ENCODE results near the gene HSD17B12.

HSD17B12 gene

GRCh38 chr11:43872995-43873394 lies 192.5 kb downstream of the HSD17B12 start:
- Histone ChIP-seq H3K4me1 (ENCODE audit: control insufficient read depth, insufficient read depth, low read length) (peaks cover 9% of the 10 kb centered on the region), H3K27me3 (ENCODE audit: control insufficient read depth, insufficient read depth, low read length) (peaks cover 39% of the 10 kb centered on the region)

GRCh38 chr11:43874078-43874477 lies 193.5 kb downstream of the HSD17B12 start:
- Histone ChIP-seq H3K4me1 (ENCODE audit: control insufficient read depth, insufficient read depth, low read length) (peaks cover 4% of the 10 kb centered on the region), H3K9ac (ENCODE audit: low read depth, low read length) (no peak overlapping the region), H3K27me3 (ENCODE audit: control insufficient read depth, insufficient read depth, low read length) (peaks cover 39% of the 10 kb centered on the region), H3K36me3 (ENCODE audit: insufficient read depth, low read length) (no peaks in the 10 kb centered on the region), H3K9me3 (replicated peaks; ENCODE audit: low read length) (no peaks in the 10 kb centered on the region), H3K4me2 (ENCODE audit: low read length) (no peak overlapping the region), H3K4me3 (ENCODE audit: low read length) (no peak overlapping the region)

More at GRCh38 chr11:43872995-43873394, 192.5 kb downstream of the HSD17B12 start:
- Histone ChIP-seq H3K9ac (ENCODE audit: low read depth, low read length) (no peak overlapping the region), H3K9me3 (replicated peaks; ENCODE audit: low read length) (no peaks in the 10 kb centered on the region), H3K4me3 (ENCODE audit: low read length) (no peak overlapping the region), H3K36me3 (ENCODE audit: insufficient read depth, low read length) (no peaks in the 10 kb centered on the region), H3K4me2 (ENCODE audit: low read length) (no peak overlapping the region)

- Histone ChIP-seq H3K27me3 (ENCODE audit: control insufficient read depth, insufficient read depth, low read length) (peaks cover 39% of the 10 kb centered on the region), H3K9ac (ENCODE audit: low read depth, low read length) (no peak overlapping the region), H3K4me2 (ENCODE audit: low read length) (no peak overlapping the region), H3K9me3 (replicated peaks; ENCODE audit: low read length) (no peaks in the 10 kb centered on the region), H3K4me3 (ENCODE audit: low read length) (no peak overlapping the region), H3K36me3 (ENCODE audit: insufficient read depth, low read length) (no peaks in the 10 kb centered on the region), H3K4me1 (ENCODE audit: control insufficient read depth, insufficient read depth, low read length) (no peaks in the 10 kb centered on the region)
Observed at GRCh38 chr11:43874738-43875137, 194.2 kb downstream of the HSD17B12 start.

GRCh38 chr11:43879789-43880639 lies 199.5 kb downstream of the HSD17B12 start:
- Histone ChIP-seq H3K9me3 (replicated peaks; ENCODE audit: low read length) (no peaks in the 10 kb centered on the region), H3K36me3 (ENCODE audit: insufficient read depth, low read length) (peaks cover 22% of the 10 kb centered on the region), H3K4me2 (ENCODE audit: low read length) (peak overlapping the region; percentile 97), H3K4me1 (ENCODE audit: control insufficient read depth, insufficient read depth, low read length) (peaks cover 12% of the 10 kb centered on the region), H3K9ac (ENCODE audit: low read depth, low read length) (peak overlapping the region; percentile 75), H3K27me3 (ENCODE audit: control insufficient read depth, insufficient read depth, low read length) (peaks cover 3% of the 10 kb centered on the region), H3K4me3 (ENCODE audit: low read length) (peak overlapping the region; percentile 89)

- Histone ChIP-seq H3K4me1 (ENCODE audit: control insufficient read depth, insufficient read depth, low read length) (peaks cover 12% of the 10 kb centered on the region), H3K4me3 (ENCODE audit: low read length) (peak within 1 kb of the TSS; percentile 89), H3K4me2 (ENCODE audit: low read length) (peak within 1 kb of the TSS; percentile 97), H3K9ac (ENCODE audit: low read depth, low read length) (peak within 1 kb of the TSS; percentile 91), H3K9me3 (replicated peaks; ENCODE audit: low read length) (no peaks in the 10 kb centered on the region), H3K36me3 (ENCODE audit: insufficient read depth, low read length) (peaks cover 29% of the 10 kb centered on the region), H3K27me3 (ENCODE audit: control insufficient read depth, insufficient read depth, low read length) (no peaks in the 10 kb centered on the region)
Observed at GRCh38 chr11:43880640-43881159, 200.2 kb downstream of the HSD17B12 start, which contains the start of gene ALKBH3. Gene ALKBH3 (plus strand): TSS chr11:43880831. CDS start chr11:43882653, 1,822 bp downstream.

- Histone ChIP-seq H3K9me3 (replicated peaks; ENCODE audit: low read length) (no peaks in the 10 kb centered on the region), H3K27me3 (ENCODE audit: control insufficient read depth, insufficient read depth, low read length) (no peaks in the 10 kb centered on the region), H3K4me2 (ENCODE audit: low read length) (no peak overlapping the region), H3K9ac (ENCODE audit: low read depth, low read length) (no peak overlapping the region), H3K36me3 (ENCODE audit: insufficient read depth, low read length) (peaks cover 53% of the 10 kb centered on the region), H3K4me3 (ENCODE audit: low read length) (no peak overlapping the region), H3K4me1 (ENCODE audit: control insufficient read depth, insufficient read depth, low read length) (no peaks in the 10 kb centered on the region)
Observed at GRCh38 chr11:43892851-43893250, 212.3 kb downstream of the HSD17B12 start.

- Histone ChIP-seq H3K27me3 (ENCODE audit: control insufficient read depth, insufficient read depth, low read length) (no peaks in the 10 kb centered on the region), H3K36me3 (ENCODE audit: insufficient read depth, low read length) (peaks cover 70% of the 10 kb centered on the region), H3K9me3 (replicated peaks; ENCODE audit: low read length) (no peaks in the 10 kb centered on the region), H3K4me1 (ENCODE audit: control insufficient read depth, insufficient read depth, low read length) (no peaks in the 10 kb centered on the region), H3K4me2 (ENCODE audit: low read length) (no peak overlapping the region), H3K9ac (ENCODE audit: low read depth, low read length) (no peak overlapping the region), H3K4me3 (ENCODE audit: low read length) (no peak overlapping the region)
Observed at GRCh38 chr11:43894546-43894945, 214.0 kb downstream of the HSD17B12 start.

GRCh38 chr11:43895601-43896000 lies 215.1 kb downstream of the HSD17B12 start:
- no peak overlapping the region for H3K4me3 ChIP-seq (ENCODE audit: low read length)
- H3K27me3 ChIP-seq (ENCODE audit: control insufficient read depth, insufficient read depth, low read length): no peaks in the 10 kb centered on the region
- H3K4me2 ChIP-seq (ENCODE audit: low read length): no peak overlapping the region
- peaks cover 70% of the 10 kb centered on the region for H3K36me3 ChIP-seq (ENCODE audit: insufficient read depth, low read length)
- no peak overlapping the region for H3K9ac ChIP-seq (ENCODE audit: low read depth, low read length)
- H3K9me3 ChIP-seq (replicated peaks; ENCODE audit: low read length): no peaks in the 10 kb centered on the region
- no peaks in the 10 kb centered on the region for H3K4me1 ChIP-seq (ENCODE audit: control insufficient read depth, insufficient read depth, low read length)

GRCh38 chr11:43898574-43898973 lies 218.0 kb downstream of the HSD17B12 start:
- no peaks in the 10 kb centered on the region for H3K4me1 ChIP-seq (ENCODE audit: control insufficient read depth, insufficient read depth, low read length)
- no peaks in the 10 kb centered on the region for H3K9me3 ChIP-seq (replicated peaks; ENCODE audit: low read length)
- H3K4me3 ChIP-seq (ENCODE audit: low read length): no peak overlapping the region
- no peak overlapping the region for H3K4me2 ChIP-seq (ENCODE audit: low read length)
- peaks cover 58% of the 10 kb centered on the region for H3K36me3 ChIP-seq (ENCODE audit: insufficient read depth, low read length)
- H3K27me3 ChIP-seq (ENCODE audit: control insufficient read depth, insufficient read depth, low read length): no peaks in the 10 kb centered on the region
- H3K9ac ChIP-seq (ENCODE audit: low read depth, low read length): no peak overlapping the region

- H3K4me1 ChIP-seq (ENCODE audit: control insufficient read depth, insufficient read depth, low read length): no peaks in the 10 kb centered on the region
- H3K36me3 ChIP-seq (ENCODE audit: insufficient read depth, low read length): peaks cover 61% of the 10 kb centered on the region
- no peaks in the 10 kb centered on the region for H3K9me3 ChIP-seq (replicated peaks; ENCODE audit: low read length)
- no peak overlapping the region for H3K9ac ChIP-seq (ENCODE audit: low read depth, low read length)
- H3K27me3 ChIP-seq (ENCODE audit: control insufficient read depth, insufficient read depth, low read length): no peaks in the 10 kb centered on the region
- no peak overlapping the region for H3K4me2 ChIP-seq (ENCODE audit: low read length)
- H3K4me3 ChIP-seq (ENCODE audit: low read length): no peak overlapping the region
Observed at GRCh38 chr11:43899094-43899493, 218.6 kb downstream of the HSD17B12 start.

GRCh38 chr11:43901551-43901950 lies 221.0 kb downstream of the HSD17B12 start:
- H3K36me3 ChIP-seq (ENCODE audit: insufficient read depth, low read length): peaks cover 50% of the 10 kb centered on the region

More at GRCh38 chr11:43901551-43901950, 221.0 kb downstream of the HSD17B12 start:
- H3K4me3 ChIP-seq (ENCODE audit: low read length): no peak overlapping the region
- no peak overlapping the region for H3K4me2 ChIP-seq (ENCODE audit: low read length)
- no peak overlapping the region for H3K9ac ChIP-seq (ENCODE audit: low read depth, low read length)
- H3K27me3 ChIP-seq (ENCODE audit: control insufficient read depth, insufficient read depth, low read length): no peaks in the 10 kb centered on the region
- no peaks in the 10 kb centered on the region for H3K9me3 ChIP-seq (replicated peaks; ENCODE audit: low read length)
- peaks cover 6% of the 10 kb centered on the region for H3K4me1 ChIP-seq (ENCODE audit: control insufficient read depth, insufficient read depth, low read length)

Data from skeletal muscle satellite cell (primary cell).